ENCODE measurements around the gene GRIN3B.

The GRIN3B gene

GRCh38 chr19:964761-965694 lies 35.2 kb upstream of the GRIN3B start:
- no peak for DNase-seq (ENCODE audit: low spot score)

GRCh38 chr19:966485-967088 lies 33.6 kb upstream of the GRIN3B start:
- DNase-seq (ENCODE audit: low spot score), result no peak

DNA sequence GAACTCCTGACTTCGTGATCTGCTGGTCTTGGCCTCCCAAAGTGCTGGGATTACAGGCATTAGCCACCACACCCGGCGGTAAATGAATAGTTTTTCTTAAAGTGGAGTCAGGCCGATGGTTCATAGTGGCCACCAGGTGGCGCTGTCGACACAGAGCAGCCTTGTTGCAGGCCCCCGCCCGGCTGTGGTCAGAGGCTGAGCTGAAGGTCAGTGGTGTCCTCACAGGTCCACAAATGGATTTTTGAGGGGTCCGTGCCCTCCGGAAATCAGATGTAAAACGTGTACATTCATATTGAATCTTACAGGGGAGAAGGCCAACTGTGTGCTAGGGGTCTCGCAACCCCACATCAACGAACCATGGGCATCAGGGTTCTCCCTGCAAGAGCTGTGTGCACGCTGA lies 29.5 kb upstream of the GRIN3B start:
- no peak for DNase-seq (ENCODE audit: low spot score)

DNA sequence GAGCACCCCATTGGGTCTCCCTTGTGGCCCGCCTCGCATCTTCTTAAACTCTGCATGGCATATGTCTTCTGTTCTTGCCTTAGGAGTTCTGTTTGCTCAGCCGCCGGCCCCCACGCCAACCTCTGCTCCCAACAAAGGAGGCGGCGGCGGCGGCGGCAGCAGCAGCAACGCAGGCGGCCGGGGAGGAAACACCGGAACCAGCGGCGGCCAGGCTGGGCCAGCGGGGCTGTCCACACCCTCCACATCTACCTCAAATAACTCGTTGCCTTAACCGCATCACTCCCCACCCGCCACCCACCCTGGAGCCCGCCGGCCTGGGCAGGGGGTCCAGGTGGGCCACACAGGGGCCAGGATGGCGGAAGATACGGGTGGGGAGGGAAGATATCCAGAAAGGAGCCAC lies 28.4 kb upstream of the GRIN3B start:
- DNase-seq (ENCODE audit: low spot score), result no peak

DNA sequence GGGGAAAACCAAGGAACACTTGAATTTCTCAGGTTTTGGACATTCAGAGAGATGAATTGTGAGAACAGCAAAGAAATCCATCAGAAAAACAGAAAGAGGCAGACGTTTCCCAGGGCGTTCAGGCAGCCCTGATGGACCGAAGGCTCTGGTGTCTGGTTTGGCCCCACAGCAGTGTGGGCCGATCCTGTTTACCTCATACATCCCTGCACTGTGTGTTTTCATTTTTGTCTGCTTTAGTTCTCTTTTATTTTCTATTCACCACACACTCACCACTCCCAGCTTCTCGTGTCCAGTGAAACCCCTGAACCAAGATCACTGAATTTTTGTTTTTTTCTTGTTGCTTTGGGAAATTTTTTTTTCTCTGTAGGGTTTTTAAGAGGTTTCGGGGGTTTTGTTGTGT lies 27.9 kb upstream of the GRIN3B start:
- DNase-seq (ENCODE audit: low spot score), result no peak

DNA sequence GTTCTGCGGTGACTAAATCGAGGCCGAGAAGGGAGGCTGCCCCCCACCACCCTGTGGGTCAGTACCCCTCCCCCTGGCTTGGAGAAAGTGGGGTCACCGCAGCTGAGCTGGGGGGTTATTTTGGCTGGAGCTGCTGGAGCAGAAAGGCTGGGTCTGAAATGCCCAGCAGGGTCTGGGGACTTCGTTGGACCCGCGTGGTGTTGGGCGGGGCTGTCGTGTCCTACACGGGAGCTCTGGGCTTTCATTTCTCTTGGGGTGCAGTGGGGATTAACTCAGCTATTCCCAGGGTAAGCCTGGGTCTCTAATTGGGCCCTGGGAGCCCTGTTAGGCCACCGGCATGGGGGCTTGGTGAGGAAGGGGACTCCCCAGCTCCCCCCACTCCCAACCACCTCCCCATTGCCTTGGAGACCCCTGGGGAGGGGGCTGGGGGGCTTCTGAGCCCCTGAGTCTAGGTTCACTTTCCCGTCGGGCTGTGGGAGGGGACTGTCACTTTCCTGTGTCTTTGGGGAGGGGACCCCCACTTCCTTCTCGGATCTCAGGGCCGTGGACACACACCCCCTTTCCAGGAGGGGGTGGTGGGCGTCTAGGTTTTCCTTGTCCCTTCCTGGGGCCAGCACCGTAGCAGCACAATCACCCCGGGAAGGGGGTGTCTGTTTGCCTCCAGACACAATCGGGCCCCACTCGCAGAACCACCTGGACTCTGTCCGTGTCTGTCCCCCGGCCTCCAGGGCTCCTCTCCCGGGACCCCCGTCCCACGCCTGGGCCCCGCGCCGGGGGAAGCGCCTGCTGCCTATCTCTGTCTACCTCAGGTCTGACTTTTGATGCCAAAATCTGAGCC lies 26.3 kb upstream of the GRIN3B start:
- DNase-seq (ENCODE audit: low spot score), result no peak

- DNase-seq (ENCODE audit: low spot score), result no peak
Observed at GRCh38 chr19:974564-975257, 25.5 kb upstream of the GRIN3B start.

DNA sequence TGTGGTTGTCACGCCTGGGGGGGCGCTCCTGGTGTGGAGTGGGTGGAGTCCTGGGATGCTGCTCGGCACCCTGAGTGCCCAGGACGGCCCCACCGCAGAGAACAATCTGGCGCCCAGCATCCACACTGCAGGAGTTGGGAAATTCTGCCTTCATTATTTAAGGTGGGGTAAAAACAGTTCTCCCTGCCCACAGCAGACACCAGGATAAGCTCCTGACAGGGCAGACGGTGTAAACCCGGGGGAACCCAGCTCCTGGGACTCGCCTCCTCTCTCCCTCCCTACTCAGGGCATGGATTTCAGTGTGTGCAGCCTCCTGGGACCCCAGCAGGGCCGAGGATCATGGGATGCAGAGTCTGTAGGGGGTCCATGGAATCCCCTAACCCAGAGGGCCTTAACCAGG lies 23.7 kb upstream of the GRIN3B start:
- DNase-seq (ENCODE audit: low spot score), result no peak

- no peak for DNase-seq (ENCODE audit: low spot score)
Observed at GRCh38 chr19:977058-977464, 23.2 kb upstream of the GRIN3B start.

DNA sequence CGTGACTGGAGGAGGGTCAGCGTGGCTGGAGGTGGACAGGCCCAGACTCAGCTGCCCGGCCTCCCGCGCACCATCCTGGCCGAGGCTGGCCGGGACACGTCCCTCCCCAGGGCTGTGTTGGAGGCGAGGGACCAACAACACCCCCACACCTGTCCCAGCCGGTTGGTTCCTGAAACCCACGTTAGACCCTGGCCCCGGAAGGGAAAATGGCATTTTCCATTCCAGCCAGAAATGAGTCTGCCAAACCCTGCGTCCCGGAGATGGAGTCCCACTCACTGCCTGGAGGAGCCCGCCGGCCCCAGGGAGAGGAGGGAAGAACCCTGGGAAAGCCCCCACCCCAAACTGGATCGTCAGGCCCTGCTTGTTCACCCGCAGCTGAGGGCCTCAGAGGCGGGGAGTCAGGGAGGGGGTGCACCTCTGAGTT lies 20.9 kb upstream of the GRIN3B start:
- DNase-seq (ENCODE audit: low spot score), result peak; percentile 51

DNA sequence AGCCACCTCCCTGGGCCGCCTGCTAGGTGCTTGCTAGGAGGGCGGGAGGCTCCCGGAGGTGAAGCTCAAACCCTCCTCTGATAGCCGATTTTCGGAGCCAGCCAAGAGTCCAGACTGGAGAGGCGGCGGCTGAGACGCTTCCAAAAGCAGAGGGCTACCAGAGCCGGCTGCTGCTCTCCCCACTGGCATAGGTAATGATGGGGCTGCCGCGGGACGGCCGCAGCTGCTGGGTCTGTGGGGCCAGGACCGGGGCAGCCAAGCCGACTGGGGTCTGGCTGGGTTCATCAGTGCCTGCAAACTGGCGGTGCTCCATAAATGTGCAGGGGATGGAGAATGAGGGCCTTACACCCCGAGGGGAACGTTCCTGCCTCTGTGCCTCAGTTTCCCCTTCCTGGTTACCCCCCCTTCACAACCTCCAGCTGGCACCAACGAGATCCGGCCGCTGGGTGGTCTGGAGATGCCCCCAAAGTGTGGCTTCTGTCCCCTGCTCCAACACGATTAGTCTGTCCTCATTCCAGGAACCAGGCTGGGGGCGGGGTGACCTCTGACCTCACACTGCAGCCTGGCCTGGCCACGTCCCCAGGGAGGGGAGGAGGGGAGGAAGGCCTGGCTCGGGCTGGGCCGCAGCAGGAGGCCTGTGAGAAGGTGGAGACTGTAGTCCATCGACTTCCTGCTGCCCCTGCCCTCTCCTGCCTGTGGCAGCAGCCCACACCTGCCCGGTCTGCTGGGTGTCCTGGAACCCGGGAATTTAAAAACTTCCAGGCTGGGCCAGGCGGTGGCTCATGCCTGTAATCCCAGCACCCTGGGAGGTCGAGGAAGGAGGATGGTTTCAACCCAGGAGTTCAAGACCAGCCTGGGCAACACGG lies 19.9 kb upstream of the GRIN3B start:
- DNase-seq (ENCODE audit: low spot score), result peak; percentile 95

DNA sequence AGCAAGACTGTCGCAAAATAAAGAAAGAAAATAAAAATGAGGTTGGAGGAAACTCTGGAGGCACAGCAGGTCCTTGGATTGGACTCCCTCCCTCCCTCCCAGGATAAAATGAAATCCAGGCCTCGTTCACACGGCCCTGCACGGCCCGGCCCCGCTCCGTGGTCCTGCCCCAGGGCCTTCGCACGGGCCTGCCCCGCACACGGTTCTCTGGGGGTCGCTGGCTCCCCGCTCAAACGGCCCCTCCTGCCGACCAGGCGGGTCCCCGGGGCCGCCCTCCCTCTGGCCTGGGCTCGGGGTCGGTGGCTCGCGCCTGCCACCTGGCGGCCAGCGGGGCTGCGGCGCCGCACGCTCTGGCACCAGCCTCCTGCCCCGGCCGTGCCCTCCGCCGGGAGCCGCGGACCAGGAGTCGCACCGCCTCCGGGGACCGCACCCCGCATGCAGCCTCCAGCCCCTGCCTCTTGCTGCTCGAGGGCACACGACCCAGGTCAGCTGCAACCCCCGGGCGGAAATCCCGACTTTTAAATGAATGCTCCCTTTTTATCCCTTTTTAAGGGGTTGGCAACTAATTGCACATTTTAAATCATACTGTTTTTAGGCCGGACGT lies 17.6 kb upstream of the GRIN3B start:
- peak; percentile 90 for DNase-seq (ENCODE audit: low spot score)

- peak; percentile 95 for DNase-seq (ENCODE audit: low spot score)
Observed at GRCh38 chr19:984165-984967, 15.9 kb upstream of the GRIN3B start, which contains the start of gene WDR18. TSS of gene WDR18 (plus strand) at chr19:984345. CDS start at chr19:984354, 9 bp downstream.

- no peak for DNase-seq (ENCODE audit: low spot score)
Observed at GRCh38 chr19:986083-986482, 14.1 kb upstream of the GRIN3B start.

DNA sequence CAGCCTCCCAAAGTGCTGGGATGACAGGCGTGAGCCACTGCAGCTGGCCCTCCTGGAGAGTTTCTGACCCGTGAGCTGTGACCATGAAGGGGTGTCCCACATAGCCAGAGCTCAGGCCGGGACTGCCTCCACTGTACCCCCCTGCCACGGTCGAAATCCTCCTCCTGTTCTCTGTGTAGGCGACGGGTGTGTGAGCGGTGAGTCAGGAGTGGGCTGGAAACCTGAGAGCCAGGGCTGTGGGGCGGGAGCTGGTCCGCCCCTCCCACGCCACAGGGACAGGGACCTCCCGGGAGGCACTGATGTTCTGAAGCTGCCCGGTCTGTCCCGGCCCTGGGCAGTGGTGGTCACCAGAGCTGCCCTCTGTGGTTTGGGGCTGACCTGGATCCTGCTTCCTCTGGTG lies 12.1 kb upstream of the GRIN3B start:
- DNase-seq (ENCODE audit: low spot score), result no peak

GRCh38 chr19:988510-988909 lies 11.7 kb upstream of the GRIN3B start:
- DNase-seq (ENCODE audit: low spot score), result no peak

- no peak for DNase-seq (ENCODE audit: low spot score)
Observed at GRCh38 chr19:989381-990081, 10.7 kb upstream of the GRIN3B start.

DNA sequence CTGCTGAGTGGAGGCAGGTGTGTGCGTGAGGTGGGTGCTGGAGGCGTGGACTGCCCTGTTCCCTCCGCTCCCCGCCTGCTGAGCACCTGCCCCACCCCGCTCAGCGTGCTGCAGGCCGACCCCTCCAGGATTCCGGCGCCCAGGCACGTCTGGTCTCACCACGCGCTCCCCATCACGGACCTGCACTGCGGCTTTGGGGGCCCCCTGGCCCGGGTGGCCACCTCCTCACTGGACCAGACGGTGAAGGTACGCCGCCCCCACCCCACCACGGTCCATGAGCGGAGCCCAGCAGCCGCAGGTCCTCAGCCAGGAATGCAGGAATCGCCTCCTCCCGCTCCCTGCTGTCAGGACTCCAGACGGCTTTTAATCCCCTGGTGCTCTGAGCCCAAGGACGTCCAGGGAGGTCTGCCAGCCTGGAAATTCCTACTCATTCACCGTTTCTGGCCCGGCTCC lies 10.1 kb upstream of the GRIN3B start:
- no peak for DNase-seq (ENCODE audit: low spot score)

- DNase-seq (ENCODE audit: low spot score), result no peak
Observed at GRCh38 chr19:990746-991145, 9.5 kb upstream of the GRIN3B start.

Data from ecto neural progenitor cell (in vitro differentiated cells).